ENCODE data around the gene PPIE.

PPIE gene

GRCh38 chr1:39738622-39739366 is at the start of gene PPIE:
Gene PPIE (plus strand): TSS chr1:39738882. CDS start chr1:39738901, 19 bp downstream.
- DNase-seq (ENCODE audit: low read depth in 2 of 2): peak; percentile 91 to 92
- H3K4me3 ChIP-seq (replicated peaks in 1 of 2; ENCODE audit: low read depth in 2 of 2, low read length in 2 of 2): peak within 1 kb of the TSS; percentile 66 to 90
- no peak for TF ChIP-seq CTCF (IDR thresholded peaks at IDR 0.05; ENCODE audit: low read depth, low read length)

- TF ChIP-seq CTCF (IDR thresholded peaks at IDR 0.05; ENCODE audit: low read depth, low read length): no peak
- DNase-seq (ENCODE audit: low read depth in 2 of 2): no peak
- no peak overlapping the region for H3K4me3 ChIP-seq (replicated peaks in 1 of 2; ENCODE audit: low read depth in 2 of 2, low read length in 2 of 2)
Measured at GRCh38 chr1:39689214-39689613, 49.5 kb upstream of the PPIE start.

- H3K4me3 ChIP-seq (replicated peaks in 1 of 2; ENCODE audit: low read depth in 2 of 2, low read length in 2 of 2): no peak overlapping the region
- DNase-seq (ENCODE audit: low read depth in 2 of 2): no peak
- no peak for TF ChIP-seq CTCF (IDR thresholded peaks at IDR 0.05; ENCODE audit: low read depth, low read length)
Measured at GRCh38 chr1:39689635-39690034, 49.0 kb upstream of the PPIE start.

- no peak for DNase-seq (ENCODE audit: low read depth in 2 of 2)
- no peak for TF ChIP-seq CTCF (IDR thresholded peaks at IDR 0.05; ENCODE audit: low read depth, low read length)
- H3K4me3 ChIP-seq (replicated peaks in 1 of 2; ENCODE audit: low read depth in 2 of 2, low read length in 2 of 2): no peak overlapping the region
Measured at GRCh38 chr1:39690225-39690624, 48.5 kb upstream of the PPIE start.

GRCh38 chr1:39690794-39691382 is 47.8 kb upstream of the PPIE start:
- H3K4me3 ChIP-seq (replicated peaks in 1 of 2; ENCODE audit: low read depth in 2 of 2, low read length in 2 of 2): no peak overlapping the region
- no peak for DNase-seq (ENCODE audit: low read depth in 2 of 2)

GRCh38 chr1:39691383-39692151 is 47.1 kb upstream of the PPIE start, which contains the start of gene HPCAL4:
Gene HPCAL4 (minus strand): TSS chr1:39691433. CDS start chr1:39684603, 6,830 bp downstream.
- peak within 1 kb of the TSS; percentile 18 to 27 for H3K4me3 ChIP-seq (replicated peaks in 1 of 2; ENCODE audit: low read depth in 2 of 2, low read length in 2 of 2)
- TF ChIP-seq CTCF (IDR thresholded peaks at IDR 0.05; ENCODE audit: low read depth, low read length): no peak
- peak; percentile 66 to 76 for DNase-seq (ENCODE audit: low read depth in 2 of 2)

More at GRCh38 chr1:39690794-39691382, 47.8 kb upstream of the PPIE start:
- TF ChIP-seq CTCF (IDR thresholded peaks at IDR 0.05; ENCODE audit: low read depth, low read length): no peak

All from cardiac fibroblast (primary cell).